Measurements from ENCODE around the gene GSTCD.
A peak's percentile ranks its signal among the peaks of the same experiment; 100 is the strongest.
"Not testable (repeated sequence)": the region's sequence is repeated elsewhere in the genome, so short reads cannot be mapped to it uniquely, and the experiment has no call there.

Gene GSTCD, protein sequence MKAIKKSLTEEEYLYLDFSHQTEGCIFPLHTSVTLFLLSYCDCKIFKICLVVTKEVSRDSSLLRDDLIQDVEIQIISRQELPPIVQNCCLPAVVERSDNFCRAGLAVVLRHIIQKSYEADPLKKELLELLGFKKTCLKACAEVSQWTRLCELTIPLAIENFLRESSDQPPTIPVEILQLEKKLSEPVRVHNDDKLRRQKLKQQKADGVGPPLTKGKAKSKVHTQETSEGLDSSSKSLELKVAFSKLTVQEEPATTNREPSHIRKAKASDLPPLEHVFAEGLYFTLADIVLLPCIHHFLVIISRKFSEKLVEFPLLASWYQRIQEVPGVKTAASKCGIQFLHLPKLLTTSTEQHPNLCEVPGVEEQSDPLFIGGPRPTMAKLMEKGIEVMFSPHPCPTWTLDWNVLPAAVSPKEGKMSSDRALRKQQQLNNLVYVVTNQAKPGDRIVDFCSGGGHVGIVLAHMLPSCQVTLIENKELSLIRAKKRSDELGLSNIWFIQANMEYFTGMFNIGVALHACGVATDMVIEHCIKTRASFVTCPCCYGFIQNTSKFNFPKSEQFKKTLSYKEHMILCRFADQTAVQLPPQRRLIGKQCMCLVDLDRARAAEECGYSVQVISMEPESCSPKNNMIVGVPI

GRCh38 chr4:105708181-105709080, at the start of gene GSTCD, which contains the start of gene INTS12:
GSTCD (plus strand) TSS chr4:105708784; CDS start chr4:105717614, 8,830 bp downstream.
INTS12 (minus strand) TSS chr4:105708689; CDS start chr4:105700005, 8,684 bp downstream.
- DNase-seq (ENCODE audit: low read depth), result peak; percentile 81
- H3K4me3 ChIP-seq (ENCODE audit: low read depth, low read length), result peak within 1 kb of the TSS; percentile 94

GRCh38 chr4:105659190-105659589, 49.4 kb upstream of the GSTCD start:
- DNase-seq (ENCODE audit: low read depth), result no peak
- H3K4me3 ChIP-seq (ENCODE audit: low read depth, low read length), result no peak overlapping the region

GRCh38 chr4:105661028-105661427, 47.6 kb upstream of the GSTCD start:
- DNase-seq (ENCODE audit: low read depth), result no peak
- no peak overlapping the region for H3K4me3 ChIP-seq (ENCODE audit: low read depth, low read length)

- H3K4me3 ChIP-seq (ENCODE audit: low read depth, low read length), result no peak overlapping the region
- DNase-seq (ENCODE audit: low read depth), result no peak
Observed at GRCh38 chr4:105662935-105663675, 45.5 kb upstream of the GSTCD start.

DNA sequence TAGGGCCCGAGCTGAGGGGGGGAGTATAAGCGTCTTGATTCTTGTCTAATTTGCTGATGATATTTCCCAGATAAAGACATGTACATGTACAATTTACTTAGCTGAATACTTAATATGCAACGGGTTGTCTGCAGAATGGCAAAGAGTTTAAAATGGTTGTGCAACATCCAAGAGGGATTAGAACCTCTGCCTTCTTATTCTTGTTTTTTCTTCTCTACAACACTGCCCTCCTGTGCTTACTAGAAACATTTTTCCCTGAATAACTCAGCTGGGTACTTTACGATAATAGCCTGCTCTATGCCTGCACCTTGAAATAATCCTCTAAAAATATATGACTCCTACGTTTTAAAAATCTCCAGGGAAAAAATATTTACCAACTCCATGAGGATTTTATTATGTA, 41.9 kb upstream of the GSTCD start:
- H3K4me3 ChIP-seq (ENCODE audit: low read depth, low read length), result no peak overlapping the region
- peak; percentile 5 for DNase-seq (ENCODE audit: low read depth)

- DNase-seq (ENCODE audit: low read depth), result no peak
- H3K4me3 ChIP-seq (ENCODE audit: low read depth, low read length), result no peak overlapping the region
Observed at GRCh38 chr4:105670684-105671083, 37.9 kb upstream of the GSTCD start.

GRCh38 chr4:105671301-105671700, 37.3 kb upstream of the GSTCD start:
- H3K4me3 ChIP-seq (ENCODE audit: low read depth, low read length), result no peak overlapping the region
- DNase-seq (ENCODE audit: low read depth), result no peak

DNA sequence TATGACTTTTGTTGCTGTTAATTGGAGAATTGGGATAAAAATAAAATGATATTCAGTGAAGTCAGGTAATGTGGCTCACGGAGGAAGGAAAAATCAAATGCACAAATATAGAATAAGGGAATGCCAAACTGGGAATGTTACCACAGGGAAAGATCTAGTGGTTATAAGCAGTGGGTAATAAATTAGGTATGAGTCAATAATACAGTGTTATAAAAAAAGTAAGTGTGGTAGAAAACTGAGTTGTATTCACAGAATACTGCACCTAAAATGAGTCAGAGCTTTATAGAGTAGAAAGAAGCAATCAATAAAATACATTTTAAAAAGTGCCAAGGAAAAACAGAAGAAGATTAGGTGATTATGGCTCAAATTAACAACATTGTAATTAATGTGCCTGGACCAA, 34.6 kb upstream of the GSTCD start:
- no peak overlapping the region for H3K4me3 ChIP-seq (ENCODE audit: low read depth, low read length)
- DNase-seq (ENCODE audit: low read depth), result no peak

- no peak overlapping the region for H3K4me3 ChIP-seq (ENCODE audit: low read depth, low read length)
- DNase-seq (ENCODE audit: low read depth), result no peak
Observed at GRCh38 chr4:105677709-105678108, 30.9 kb upstream of the GSTCD start.

DNA sequence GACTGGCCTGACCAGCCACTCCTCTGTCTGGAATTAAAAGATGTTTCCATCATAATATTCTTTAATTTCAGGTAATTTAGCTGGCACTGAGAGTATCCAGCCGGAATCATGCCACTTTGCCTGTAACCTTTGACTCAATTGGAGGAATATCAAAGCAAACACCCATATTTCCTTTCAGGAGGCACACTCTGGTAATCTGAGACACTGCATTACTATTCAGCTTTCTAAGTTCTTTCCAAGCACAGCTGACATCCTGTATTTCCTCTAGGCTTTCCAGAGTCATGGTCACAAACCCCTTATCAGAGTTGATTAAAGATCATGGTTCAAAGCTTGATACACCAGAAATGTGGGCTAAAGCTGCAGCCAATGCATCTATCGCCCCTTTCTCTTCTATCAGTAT, 29.4 kb upstream of the GSTCD start:
- no peak for DNase-seq (ENCODE audit: low read depth)

DNA sequence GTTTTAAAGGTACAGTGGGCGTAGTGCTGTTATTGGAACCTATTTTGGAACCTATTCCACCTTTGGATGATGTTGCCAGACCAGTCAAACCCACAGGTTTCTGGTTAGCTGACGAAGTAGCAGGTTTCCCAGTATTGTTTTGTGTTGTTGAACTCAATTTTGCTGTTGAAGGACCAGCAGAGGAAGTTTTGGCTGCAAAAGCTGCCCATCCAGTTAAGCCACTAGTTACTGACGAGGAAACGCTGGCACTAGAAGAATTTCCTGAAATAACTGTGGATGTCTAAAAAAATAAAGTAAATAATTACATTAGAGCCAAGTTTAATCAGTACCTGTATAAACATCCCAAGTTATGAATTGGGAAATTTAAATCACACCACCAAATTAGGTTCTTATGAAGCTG, 25.5 kb upstream of the GSTCD start:
- no peak overlapping the region for H3K4me3 ChIP-seq (ENCODE audit: low read depth, low read length)
- DNase-seq (ENCODE audit: low read depth), result no peak

More for the DNA sequence above, 29.4 kb upstream of the GSTCD start:
- H3K4me3 ChIP-seq (ENCODE audit: low read depth, low read length), result no peak overlapping the region

DNA sequence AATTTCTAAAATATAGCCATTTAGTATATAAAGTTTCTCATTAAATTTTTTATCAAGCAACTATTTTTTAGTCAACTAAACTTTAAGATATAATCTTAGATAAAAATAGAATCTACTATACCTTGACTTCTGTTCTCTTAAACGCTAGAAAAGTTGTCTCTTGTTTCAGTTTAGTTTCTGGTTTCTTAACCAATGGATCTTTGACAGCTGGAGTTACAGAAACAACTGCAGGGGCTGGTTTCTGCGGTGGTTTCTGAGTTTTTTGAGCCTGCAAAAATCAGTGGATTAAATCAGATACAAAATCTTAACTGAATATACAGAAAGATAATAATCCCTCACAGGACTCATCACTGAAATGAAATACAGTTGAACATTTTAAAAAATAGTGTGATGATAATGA, 22.0 kb upstream of the GSTCD start:
- no peak for DNase-seq (ENCODE audit: low read depth)
- no peak overlapping the region for H3K4me3 ChIP-seq (ENCODE audit: low read depth, low read length)

GRCh38 chr4:105694812-105695211, 13.8 kb upstream of the GSTCD start:
- not testable (repeated sequence) for DNase-seq (ENCODE audit: low read depth); H3K4me3 ChIP-seq (ENCODE audit: low read depth, low read length)

GRCh38 chr4:105695832-105696231, 12.8 kb upstream of the GSTCD start:
- DNase-seq (ENCODE audit: low read depth), result not testable (repeated sequence)

GRCh38 chr4:105698607-105699006, 10.0 kb upstream of the GSTCD start:
- DNase-seq (ENCODE audit: low read depth), result no peak
- H3K4me3 ChIP-seq (ENCODE audit: low read depth, low read length), result no peak overlapping the region

More at GRCh38 chr4:105695832-105696231, 12.8 kb upstream of the GSTCD start:
- not testable (repeated sequence) for H3K4me3 ChIP-seq (ENCODE audit: low read depth, low read length)

GRCh38 chr4:105707782-105708180, 803 bp upstream of the GSTCD start:
- no peak for DNase-seq (ENCODE audit: low read depth)
- H3K4me3 ChIP-seq (ENCODE audit: low read depth, low read length), result peak overlapping the region; percentile 94

- no peak for DNase-seq (ENCODE audit: low read depth)
- H3K4me3 ChIP-seq (ENCODE audit: low read depth, low read length), result peak overlapping the region; percentile 94
Observed at GRCh38 chr4:105709081-105709450, 482 bp downstream of the GSTCD start.

- H3K4me3 ChIP-seq (ENCODE audit: low read depth, low read length), result no peak overlapping the region
- DNase-seq (ENCODE audit: low read depth), result no peak
Observed at GRCh38 chr4:105710012-105710600, 1.5 kb downstream of the GSTCD start.

GRCh38 chr4:105710678-105711077, 2.1 kb downstream of the GSTCD start:
- no peak overlapping the region for H3K4me3 ChIP-seq (ENCODE audit: low read depth, low read length)
- DNase-seq (ENCODE audit: low read depth), result no peak
